ENCODE data around the gene PDK2.

- TF ChIP-seq EP300 (IDR thresholded peaks at IDR 0.05) (no peak), POLR2A (IDR thresholded peaks at IDR 0.05) (no peak)
Observed at GRCh38 chr17:50048146-50048720, 46.9 kb upstream of the PDK2 start.
